Measurements from ENCODE around the gene CSMD2.
A peak's percentile ranks its signal among the peaks of the same experiment; 100 is the strongest.

The CSMD2 gene

GRCh38 chr1:33897092-33897725 is 267.8 kb downstream of the CSMD2 start:
- no peak for TF ChIP-seq CTCF (IDR thresholded peaks at IDR 0.05; ENCODE audit: insufficient read depth, low read length, missing control alignments)
- ChIA-PET POLR2A (no interaction called here), CTCF (no interaction called here)
- no peak for DNase-seq (ENCODE audit: low read depth, low spot score)
- H3K4me3 ChIP-seq (ENCODE audit: low read depth, low read length), result no peak overlapping the region

- H3K4me3 ChIP-seq (ENCODE audit: low read depth, low read length), result no peak overlapping the region
- ChIA-PET POLR2A (no interaction called here), CTCF (no interaction called here)
- TF ChIP-seq CTCF (IDR thresholded peaks at IDR 0.05; ENCODE audit: insufficient read depth, low read length, missing control alignments), result no peak
- no peak for DNase-seq (ENCODE audit: low read depth, low spot score)
These were observed 269.1 kb downstream of the CSMD2 start for GRCh38 chr1:33895976-33896375.

- TF ChIP-seq CTCF (IDR thresholded peaks at IDR 0.05; ENCODE audit: insufficient read depth, low read length, missing control alignments), result no peak
- POLR2A ChIA-PET, result no interaction called here
- DNase-seq (ENCODE audit: low read depth, low spot score), result no peak
- CTCF ChIA-PET, result no interaction called here
- no peak overlapping the region for H3K4me3 ChIP-seq (ENCODE audit: low read depth, low read length)
These were observed 269.6 kb downstream of the CSMD2 start for GRCh38 chr1:33895396-33895795.

- peak; percentile 94 for DNase-seq (ENCODE audit: low read depth, low spot score)
- POLR2A ChIA-PET, result interaction anchor here (0.5 to 1.4 kb wide), 5 partner anchors 9 to 270 kb away, joined by 3 to 8 read pairs (median 3); no protein-coding TSS in a partner anchor
- H3K4me3 ChIP-seq (ENCODE audit: low read depth, low read length), result no peak overlapping the region
- CTCF ChIA-PET, result interaction anchor here (0.9 to 1.1 kb wide), 4 partner anchors 15 to 270 kb away, joined by 3 to 5 read pairs (median 4); no protein-coding TSS in a partner anchor
- no peak for TF ChIP-seq CTCF (IDR thresholded peaks at IDR 0.05; ENCODE audit: insufficient read depth, low read length, missing control alignments)
These were observed 271.7 kb downstream of the CSMD2 start for GRCh38 chr1:33893147-33893830.

- ChIA-PET POLR2A (no interaction called here), CTCF (no interaction called here)
- TF ChIP-seq CTCF (IDR thresholded peaks at IDR 0.05; ENCODE audit: insufficient read depth, low read length, missing control alignments), result no peak
- DNase-seq (ENCODE audit: low read depth, low spot score), result no peak
- no peak overlapping the region for H3K4me3 ChIP-seq (ENCODE audit: low read depth, low read length)
These were observed 278.5 kb downstream of the CSMD2 start for GRCh38 chr1:33886496-33886895.

- ChIA-PET POLR2A (interaction anchor here (1.5 to 1.8 kb wide), 2 partner anchors 13 to 283 kb away, joined by 5 to 8 read pairs; no protein-coding TSS in a partner anchor), CTCF (interaction anchor here (1.2 to 1.3 kb wide), 2 partner anchors 34 to 283 kb away, joined by 3 to 4 read pairs; no protein-coding TSS in a partner anchor)
- no peak for TF ChIP-seq CTCF (IDR thresholded peaks at IDR 0.05; ENCODE audit: insufficient read depth, low read length, missing control alignments)
- no peak overlapping the region for H3K4me3 ChIP-seq (ENCODE audit: low read depth, low read length)
- DNase-seq (ENCODE audit: low read depth, low spot score), result no peak
These were observed 284.7 kb downstream of the CSMD2 start for GRCh38 chr1:33880305-33880704.

All from AG04449 (cell line).